Islet of Langerhans (tissue), 1 donor: ENCODE measurements around the gene LRRC8A.
"Not testable (repeated sequence)": the region's sequence is repeated elsewhere in the genome, so short reads cannot be mapped to it uniquely, and the experiment has no call there.

Experiments used
- FAIRE-seq: peaks from one replicate; lab custom pipeline; 2011; peaks lifted over from hg19 to GRCh38; lab: Jason Lieb, UNC

LRRC8A gene

GRCh38 chr9:128870128-128870940, 11.6 kb upstream of the LRRC8A start:
- FAIRE-seq: no peak

GRCh38 chr9:128870941-128871265, 11.0 kb upstream of the LRRC8A start:
- not testable (repeated sequence) for FAIRE-seq

GRCh38 chr9:128877852-128878251, 4.1 kb upstream of the LRRC8A start:
- FAIRE-seq: no peak

GRCh38 chr9:128882677-128883603, 1.0 kb downstream of the LRRC8A start:
- FAIRE-seq: no peak

GRCh38 chr9:128884164-128884563, 2.2 kb downstream of the LRRC8A start:
- FAIRE-seq: no peak

GRCh38 chr9:128885376-128885775, 3.4 kb downstream of the LRRC8A start:
- FAIRE-seq: no peak

GRCh38 chr9:128885798-128886197, 3.9 kb downstream of the LRRC8A start:
- FAIRE-seq: no peak

GRCh38 chr9:128886211-128886891, 4.4 kb downstream of the LRRC8A start:
- no peak for FAIRE-seq

GRCh38 chr9:128887049-128887448, 5.1 kb downstream of the LRRC8A start:
- no peak for FAIRE-seq

- FAIRE-seq: no peak
These were observed 6.0 kb downstream of the LRRC8A start for GRCh38 chr9:128887914-128888350.

- no peak for FAIRE-seq
These were observed 9.6 kb downstream of the LRRC8A start for GRCh38 chr9:128891321-128892220.

GRCh38 chr9:128892221-128892921, 10.4 kb downstream of the LRRC8A start:
- no peak for FAIRE-seq

- no peak for FAIRE-seq
These were observed 11.4 kb downstream of the LRRC8A start for GRCh38 chr9:128893354-128893753.

GRCh38 chr9:128894764-128895163, 12.8 kb downstream of the LRRC8A start:
- FAIRE-seq: no peak

GRCh38 chr9:128895556-128895955, 13.6 kb downstream of the LRRC8A start:
- no peak for FAIRE-seq

GRCh38 chr9:128898382-128898781, 16.4 kb downstream of the LRRC8A start:
- no peak for FAIRE-seq

- no peak for FAIRE-seq
These were observed 17.1 kb downstream of the LRRC8A start for GRCh38 chr9:128898845-128899565.

- no peak for FAIRE-seq
These were observed 17.8 kb downstream of the LRRC8A start for GRCh38 chr9:128899566-128900322.

- no peak for FAIRE-seq
These were observed 19.4 kb downstream of the LRRC8A start for GRCh38 chr9:128901379-128901778.

- FAIRE-seq: no peak
These were observed 19.9 kb downstream of the LRRC8A start for GRCh38 chr9:128901822-128902221.
